Activated CD4-positive, alpha-beta T cell treated with anti-CD3 and anti-CD28 coated beads, Interleukin-2, amount 50 U/mL, for 4 hours (primary cell): ENCODE data around the gene TSC22D1.
"Not testable (repeated sequence)": the region's sequence is repeated elsewhere in the genome, so short reads cannot be mapped to it uniquely, and the experiment has no call there.

Experiments
- DNase-seq, 2 experiments: peaks; one replicate each; pipeline ENCODE4 v3.0.0-alpha.2; 2020

The TSC22D1 gene

GRCh38 chr13:44566601-44567000 lies 9.5 kb downstream of the TSC22D1 start:
- DNase-seq: no peak

DNA sequence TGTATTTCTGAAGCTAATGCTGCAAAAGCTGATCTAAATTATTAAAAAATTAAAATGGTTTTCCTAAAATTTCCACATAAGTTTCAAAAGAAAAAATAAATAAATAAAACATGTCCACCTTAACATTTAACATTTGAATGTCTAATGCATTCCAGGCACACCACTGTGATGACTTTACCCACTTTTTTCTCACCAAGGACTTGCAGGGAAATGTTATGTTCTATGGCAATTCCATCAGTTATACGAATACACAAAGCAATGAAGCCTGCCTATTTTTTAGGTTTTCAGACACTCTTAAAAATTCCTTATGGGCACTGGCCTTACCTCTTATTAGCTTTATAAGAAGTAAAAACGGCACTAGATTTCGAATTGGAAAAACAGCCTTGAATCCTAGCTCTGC lies 10.2 kb downstream of the TSC22D1 start:
- DNase-seq: no peak

DNA sequence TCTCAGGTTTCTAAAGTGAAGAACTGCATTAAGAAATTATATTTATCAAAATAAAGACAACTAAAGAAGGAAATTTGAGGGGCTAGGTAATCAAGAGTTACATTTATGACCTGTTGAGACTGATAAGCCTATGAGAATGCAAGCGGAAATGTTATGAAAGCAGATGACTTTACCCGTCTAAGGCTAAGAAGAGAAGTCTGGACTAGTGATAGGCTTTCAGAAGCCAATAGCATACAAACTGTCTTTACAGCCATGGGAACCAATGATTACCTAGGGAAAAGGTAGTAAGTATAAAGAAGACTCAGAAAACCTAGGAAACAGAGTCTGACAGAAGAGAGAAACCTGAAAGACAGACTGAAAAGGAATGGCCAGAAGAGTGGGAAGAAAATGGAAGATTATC lies 11.2 kb downstream of the TSC22D1 start:
- no peak for DNase-seq

DNA sequence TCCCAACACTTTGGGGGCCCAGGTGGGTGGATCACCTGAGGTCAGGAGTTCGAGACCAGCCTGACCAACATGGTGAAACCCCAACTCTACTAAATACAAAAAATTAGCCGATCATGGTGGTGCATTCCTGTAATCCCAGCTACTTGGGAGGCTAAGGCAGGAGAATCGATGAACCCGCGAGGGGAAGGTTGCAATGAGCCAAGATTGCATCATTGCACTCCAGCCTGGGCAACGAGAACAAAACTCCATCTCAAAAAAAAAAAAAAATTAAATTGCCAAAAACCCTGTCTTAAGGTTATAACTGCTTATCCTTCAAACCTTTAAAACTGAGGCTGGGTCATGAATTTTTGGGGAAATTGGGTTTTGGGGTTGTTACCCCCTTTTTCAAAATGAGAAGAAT lies 13.3 kb downstream of the TSC22D1 start:
- not testable (repeated sequence) for DNase-seq

GRCh38 chr13:44561351-44561750 lies 14.8 kb downstream of the TSC22D1 start:
- no peak for DNase-seq

DNA sequence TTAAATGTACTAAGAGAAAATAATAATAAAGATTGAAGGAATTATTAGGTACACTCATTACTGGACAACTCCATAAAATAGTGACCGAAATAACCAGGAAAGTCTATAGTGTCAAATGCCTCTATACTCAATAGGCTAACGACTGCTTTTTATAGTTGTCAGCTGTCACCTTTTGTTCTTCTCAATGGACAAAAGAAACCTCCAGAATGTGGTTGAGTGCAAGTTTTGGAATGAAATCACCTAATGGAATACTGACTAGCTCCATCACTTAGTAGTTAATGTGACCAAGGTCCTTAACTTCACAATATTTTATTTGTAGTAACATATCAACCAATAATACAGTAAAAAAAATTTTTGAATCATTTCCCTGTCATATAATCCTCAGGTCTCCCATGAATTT lies 18.1 kb downstream of the TSC22D1 start:
- no peak for DNase-seq

GRCh38 chr13:44555207-44555606 lies 20.9 kb downstream of the TSC22D1 start:
- no peak for DNase-seq

- no peak for DNase-seq
Observed at GRCh38 chr13:44549476-44549875, 26.7 kb downstream of the TSC22D1 start.

DNA sequence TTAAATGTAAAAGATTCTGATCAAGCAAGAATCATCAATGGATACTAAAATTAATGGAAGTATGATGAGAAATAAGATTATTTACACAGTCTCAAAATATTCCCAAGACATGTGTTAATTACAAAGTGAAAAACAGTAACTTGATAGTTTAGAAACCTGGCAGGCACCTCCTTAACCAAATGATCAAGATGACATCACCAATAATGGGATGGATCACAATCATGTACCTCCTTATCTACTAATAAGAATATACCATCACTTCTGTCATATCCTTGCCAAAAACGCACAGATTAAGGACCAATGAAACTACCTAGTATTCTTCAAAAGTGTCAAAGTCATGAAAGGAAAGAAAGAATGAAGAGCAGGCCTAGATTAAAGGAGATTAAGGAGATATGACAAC lies 30.0 kb downstream of the TSC22D1 start:
- no peak for DNase-seq

- no peak for DNase-seq
Observed at GRCh38 chr13:44543369-44543768, 32.8 kb downstream of the TSC22D1 start.

DNA sequence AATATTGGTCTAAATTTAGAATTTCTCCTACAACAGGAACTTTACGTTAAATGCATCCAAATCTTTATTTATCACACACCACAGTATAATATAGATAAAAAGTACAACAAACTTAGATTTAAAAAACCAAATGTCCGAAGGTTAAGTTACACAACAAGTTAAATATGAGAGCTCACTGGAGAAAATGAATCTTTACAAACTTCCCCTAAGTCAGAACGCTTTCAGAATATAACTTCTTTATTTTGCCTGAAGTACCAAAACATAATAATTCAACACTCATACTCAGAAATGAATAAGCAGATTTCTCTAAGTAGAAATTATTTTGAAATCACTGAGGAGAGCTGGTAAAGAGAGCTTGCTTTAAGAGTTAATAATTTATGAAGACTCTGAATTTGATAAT lies 33.8 kb downstream of the TSC22D1 start:
- no peak for DNase-seq

DNA sequence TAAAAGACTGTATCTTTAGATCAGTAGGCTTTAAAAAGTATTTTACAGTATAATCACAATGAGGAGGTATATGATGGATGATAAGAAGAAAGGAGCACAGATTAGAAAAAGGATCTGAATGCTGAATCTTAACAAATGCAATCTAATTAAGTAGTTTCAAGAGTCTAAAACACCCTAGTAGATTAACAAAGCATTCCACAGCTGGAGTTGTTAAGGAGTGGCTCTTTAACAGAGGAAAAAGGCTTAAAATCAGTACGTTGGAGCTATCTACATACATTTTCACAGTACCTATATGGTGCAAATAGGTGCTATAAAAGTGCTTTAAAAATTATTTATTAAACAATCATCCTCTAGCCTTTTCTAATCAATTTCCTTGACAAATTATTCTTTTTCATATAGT lies 34.5 kb downstream of the TSC22D1 start:
- no peak for DNase-seq

- no peak for DNase-seq
Observed at GRCh38 chr13:44540761-44541434, 35.2 kb downstream of the TSC22D1 start.

- DNase-seq: no peak
Observed at GRCh38 chr13:44537248-44537647, 38.9 kb downstream of the TSC22D1 start.

GRCh38 chr13:44523146-44524015 lies 52.7 kb downstream of the TSC22D1 start:
- DNase-seq: no peak

- DNase-seq: no peak
Observed at GRCh38 chr13:44519642-44520041, 56.5 kb downstream of the TSC22D1 start.

- no peak for DNase-seq
Observed at GRCh38 chr13:44516771-44517170, 59.4 kb downstream of the TSC22D1 start.

DNA sequence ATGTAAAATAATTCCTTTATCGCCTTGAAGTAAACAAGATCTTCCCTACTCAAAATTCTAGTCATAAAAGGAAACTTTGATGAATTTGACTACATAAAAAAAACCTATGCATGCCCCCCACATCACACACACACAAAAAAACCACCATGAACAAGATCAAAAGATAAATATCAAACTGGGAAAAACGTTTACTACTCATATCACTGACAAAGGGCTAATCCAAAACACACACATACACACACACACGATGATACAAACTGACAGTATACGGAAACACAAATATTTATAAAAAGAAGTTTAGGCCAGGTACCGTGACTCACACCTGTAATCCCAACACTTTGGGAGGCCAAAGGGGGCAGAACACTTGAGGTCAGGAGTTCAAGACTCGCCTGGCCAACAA lies 61.9 kb downstream of the TSC22D1 start:
- DNase-seq: no peak

GRCh38 chr13:44509853-44510252 lies 66.3 kb downstream of the TSC22D1 start:
- DNase-seq: not testable (repeated sequence)

- no peak for DNase-seq
Observed at GRCh38 chr13:44508562-44509077, 67.5 kb downstream of the TSC22D1 start.

DNA sequence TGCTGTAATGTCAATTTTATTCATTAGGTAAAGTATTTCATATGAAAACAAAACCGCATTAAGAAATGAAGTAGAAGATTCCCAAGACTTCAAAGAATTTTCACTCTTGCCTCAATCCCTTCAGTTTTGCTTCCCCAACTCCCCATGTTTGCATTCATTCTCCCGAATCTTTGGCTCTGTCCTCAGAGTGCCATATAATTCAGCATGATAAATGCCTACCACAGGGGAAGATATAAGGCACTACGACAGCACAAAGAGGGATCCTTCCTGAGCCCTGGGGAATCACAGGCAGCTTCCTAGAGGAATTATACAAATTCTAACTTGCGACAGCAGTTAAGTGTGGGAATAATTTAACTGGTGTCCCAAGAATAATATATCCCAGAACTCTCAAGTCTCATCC lies 68.5 kb downstream of the TSC22D1 start:
- no peak for DNase-seq

GRCh38 chr13:44506719-44507118 lies 69.4 kb downstream of the TSC22D1 start:
- no peak for DNase-seq

GRCh38 chr13:44506251-44506650 lies 69.9 kb downstream of the TSC22D1 start:
- no peak for DNase-seq

DNA sequence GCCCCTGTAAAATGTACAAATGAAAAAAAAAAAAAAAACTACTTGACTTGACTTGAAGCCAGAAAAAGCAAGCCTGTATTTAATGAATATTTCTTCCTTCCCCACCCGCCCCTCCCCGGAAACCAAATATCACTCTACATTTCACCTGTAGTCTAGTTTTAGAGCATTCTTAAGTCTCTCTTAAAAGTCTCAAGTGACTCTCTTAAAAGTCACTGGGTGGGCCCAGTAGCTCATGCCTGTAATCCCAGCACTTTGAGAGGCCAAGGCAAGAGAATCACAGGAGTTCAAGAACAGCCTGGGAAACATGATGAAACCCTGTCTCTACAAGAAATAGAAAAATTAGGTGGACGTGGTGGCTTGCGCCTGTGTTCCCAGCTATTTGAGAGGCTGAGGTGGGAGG lies 72.0 kb downstream of the TSC22D1 start:
- no peak for DNase-seq
